Activated naive CD4-positive, alpha-beta T cell treated with anti-CD3 and anti-CD28 coated beads, Interleukin-2, amount 50 U/mL, for 72 hours (primary cell): ENCODE results near the gene PRR23E. TPM values are rescaled to one million over a fixed set of nuclear protein-coding genes. Genes with fewer than 3 reads are reported as not detected.

Experiments used
- ATAC-seq, 2 donors: fragments of 150-1000 bp; cut with Tn5 transposase; 2 replicates each; pipeline ENCODE4 v1.10.0; 2021; ENCODE audit warnings: mild to moderate bottlenecking in 2 of 2, moderate library complexity in 2 of 2
- DNase-seq, 2 donors: peaks; one replicate each; pipeline ENCODE4 v3.0.0; 2021 to 2022; ENCODE audit warnings: low spot score in 2 of 2
- H3K27ac Mint-ChIP-seq, 2 donors: one replicate each; pipeline ENCODE4 v1.8.0; 2022; ENCODE audit warnings: mild to moderate bottlenecking in 2 of 2, mixed read lengths in 2 of 2
- H3K36me3 Mint-ChIP-seq, 2 donors: one replicate each; pipeline ENCODE4 v1.8.0; 2022; ENCODE audit warnings: mixed read lengths in 2 of 2
- H3K9me3 Mint-ChIP-seq, 2 donors: one replicate each; pipeline ENCODE4 v1.8.0; 2022; ENCODE audit warnings: mixed read lengths in 2 of 2
- total RNA-seq, 2 donors: library from RNA; stranded (reverse); gene quantifications; one replicate each; pipeline ENCODE4 v1.2.3, GENCODE V29; 2022

Gene PRR23E
- total RNA-seq, 2 donors from 2014 or later: not detected

DNA sequence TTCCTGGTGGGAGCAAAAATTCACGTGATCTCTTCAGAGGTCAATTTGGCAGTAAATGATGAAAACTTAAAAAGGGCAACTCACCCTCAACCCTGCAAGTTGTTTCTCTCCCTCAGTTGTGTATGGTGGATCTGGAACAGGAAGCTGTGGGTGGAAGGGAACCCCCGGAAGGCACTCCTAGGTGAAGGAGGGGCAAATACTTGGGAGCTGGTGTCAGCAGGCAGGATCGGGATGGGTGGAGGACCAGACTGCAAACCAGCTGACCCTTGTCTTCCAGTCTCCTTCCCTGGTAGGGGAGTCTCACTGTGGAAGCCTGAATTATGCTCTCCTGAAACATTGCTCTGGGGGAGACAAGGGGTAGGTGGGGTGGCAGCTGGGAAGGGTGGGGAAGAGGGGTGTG lies 33.5 kb downstream of the PRR23E start:
- no peak for ATAC-seq
- Mint-ChIP-seq H3K36me3 (peaks cover 7 to 11% of the 10 kb centered on the region in 2 donors), H3K9me3 (peaks cover 13 to 16% of the 10 kb centered on the region in 2 donors), H3K27ac (peak overlapping the region in 1 of 2 donors; percentile 63)
- no peak for DNase-seq

DNA sequence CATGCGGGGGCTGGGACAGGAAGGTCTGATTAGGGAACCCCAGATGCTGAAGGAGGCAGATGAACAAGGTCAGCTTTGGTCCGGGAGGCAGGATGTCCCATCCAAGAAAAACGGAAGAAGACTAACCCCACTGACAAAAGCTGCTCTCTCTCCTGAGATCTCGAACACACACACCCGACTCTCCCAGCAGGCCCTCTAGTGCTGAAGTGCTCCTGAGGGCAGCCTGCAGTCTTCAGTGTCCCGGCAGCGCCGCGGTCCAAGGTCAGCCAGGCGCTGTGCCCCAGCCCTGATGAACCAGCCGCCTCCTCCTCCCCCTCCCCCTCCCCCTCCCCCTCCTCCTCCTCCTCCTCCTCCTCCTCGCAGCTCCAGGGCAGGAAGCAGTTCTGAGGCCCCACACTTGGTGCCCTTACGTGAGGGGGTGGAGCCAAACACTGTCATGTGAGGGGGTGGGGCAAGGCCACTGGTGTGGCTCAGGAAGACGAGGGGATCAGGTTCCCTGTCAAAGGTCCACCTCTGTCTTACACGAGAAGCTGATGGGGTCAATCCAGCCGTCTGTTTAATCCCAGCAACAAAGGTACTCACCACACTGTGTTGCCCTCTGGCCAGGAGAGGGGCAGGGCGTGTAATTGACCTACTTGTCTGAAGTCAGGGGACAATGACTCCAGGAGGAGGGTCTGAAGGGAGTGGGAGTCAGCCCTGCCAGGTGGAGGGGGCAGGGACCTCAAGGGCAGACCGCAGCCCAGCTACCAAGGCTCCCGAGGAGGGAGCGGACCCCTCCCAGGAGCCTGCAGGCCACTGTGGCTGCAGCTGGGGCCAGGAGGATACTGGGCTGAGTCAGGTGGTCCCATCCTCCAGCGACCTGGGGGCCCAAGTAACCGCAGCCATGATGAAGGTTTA lies 34.3 kb downstream of the PRR23E start:
- ATAC-seq (no peak), DNase-seq (no peak)
- Mint-ChIP-seq H3K27ac (no peak overlapping the region), H3K36me3 (peaks cover 7 to 11% of the 10 kb centered on the region in 2 donors), H3K9me3 (peaks cover 13 to 16% of the 10 kb centered on the region in 2 donors)

DNA sequence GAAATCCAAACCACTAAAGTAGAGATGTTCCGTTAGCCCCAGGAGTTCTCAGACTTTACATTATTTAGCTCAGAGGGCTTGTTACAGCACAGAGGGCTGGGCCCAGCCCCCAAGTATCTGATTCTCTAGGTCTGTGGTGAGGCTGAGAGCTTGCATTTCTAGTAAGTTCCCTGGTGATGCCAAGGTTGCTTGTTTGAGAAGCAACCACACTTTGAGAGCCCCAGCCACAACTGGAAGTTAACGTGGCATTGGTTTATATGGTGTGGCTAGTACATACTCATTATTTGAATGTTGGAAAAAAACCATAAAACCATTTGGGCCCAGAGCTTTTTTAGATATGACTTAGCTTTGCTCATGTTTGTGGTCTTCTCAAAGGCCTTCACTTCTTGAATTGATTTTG lies 35.9 kb downstream of the PRR23E start:
- Mint-ChIP-seq H3K27ac (no peak overlapping the region), H3K9me3 (peaks cover 12 to 15% of the 10 kb centered on the region in 2 donors), H3K36me3 (peaks cover 5 to 15% of the 10 kb centered on the region in 2 donors)
- DNase-seq (no peak), ATAC-seq (peak; percentile 43 to 71)

DNA sequence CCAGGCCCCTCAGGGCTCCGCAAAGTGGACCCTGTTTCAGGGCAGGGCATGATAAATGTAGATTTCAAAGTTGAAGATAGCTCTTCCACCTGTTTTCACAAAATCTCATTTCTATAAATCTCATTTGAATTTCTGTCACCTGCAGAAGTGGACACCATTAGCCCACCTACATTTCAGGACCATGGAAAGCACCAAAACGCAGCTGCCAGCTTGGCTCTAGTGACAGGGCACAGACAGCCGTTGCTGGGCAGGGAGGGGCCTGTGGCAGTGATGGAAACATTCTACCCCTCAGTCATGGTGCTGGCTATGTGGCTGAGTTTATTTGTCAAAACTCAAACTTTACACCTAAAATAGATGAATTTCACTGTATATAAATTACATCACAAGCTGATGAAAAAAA lies 40.4 kb downstream of the PRR23E start:
- DNase-seq (no peak), ATAC-seq (no peak)
- peaks cover 0 to 5% of the 10 kb centered on the region in 2 donors for H3K9me3 Mint-ChIP-seq
- H3K36me3 Mint-ChIP-seq: peaks cover 0 to 4% of the 10 kb centered on the region in 2 donors
- no peak overlapping the region for H3K27ac Mint-ChIP-seq

DNA sequence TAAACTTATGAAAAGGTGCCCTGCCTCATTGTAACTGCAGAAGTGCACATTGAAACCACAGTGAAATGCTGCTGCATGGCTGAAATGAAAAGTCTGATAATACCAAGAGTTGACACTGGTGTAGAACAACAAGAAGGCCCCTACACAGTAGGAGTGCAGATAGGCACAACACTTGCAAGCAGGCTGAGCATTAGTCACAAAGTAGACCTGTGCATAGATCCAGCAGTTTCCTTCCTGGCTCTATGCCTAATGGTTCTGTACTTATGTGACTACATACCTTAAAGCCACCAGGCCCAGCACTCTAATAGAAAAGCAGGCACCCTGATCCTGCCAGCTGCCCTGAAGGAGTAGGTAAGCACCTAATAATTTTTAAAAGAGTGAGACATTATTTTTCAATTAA lies 41.8 kb downstream of the PRR23E start:
- H3K9me3 Mint-ChIP-seq: peaks cover 0 to 5% of the 10 kb centered on the region in 2 donors
- no peak for DNase-seq
- H3K27ac Mint-ChIP-seq: no peak overlapping the region
- H3K36me3 Mint-ChIP-seq: peaks cover 0 to 4% of the 10 kb centered on the region in 2 donors
- ATAC-seq: no peak

DNA sequence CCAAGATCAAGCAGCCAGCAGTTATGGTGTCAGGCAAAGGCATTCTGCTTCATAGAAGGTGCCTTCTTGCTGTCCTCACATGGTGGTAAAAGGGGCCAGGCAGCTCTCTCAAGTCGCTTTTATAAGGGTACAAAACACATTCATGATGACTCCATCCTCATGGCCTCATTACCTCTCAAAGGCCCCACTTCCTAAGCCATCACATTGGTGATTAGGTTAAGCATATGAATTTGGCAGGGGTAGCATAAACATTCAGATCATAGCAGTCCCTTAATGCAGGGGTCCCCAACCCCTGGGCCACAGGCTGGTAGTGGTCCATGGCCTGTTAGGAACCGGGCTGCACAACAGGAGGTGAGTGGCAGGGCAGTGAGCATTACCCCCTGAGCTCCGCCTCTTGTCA lies 42.8 kb downstream of the PRR23E start:
- H3K9me3 Mint-ChIP-seq: peaks cover 0 to 5% of the 10 kb centered on the region in 2 donors

DNA sequence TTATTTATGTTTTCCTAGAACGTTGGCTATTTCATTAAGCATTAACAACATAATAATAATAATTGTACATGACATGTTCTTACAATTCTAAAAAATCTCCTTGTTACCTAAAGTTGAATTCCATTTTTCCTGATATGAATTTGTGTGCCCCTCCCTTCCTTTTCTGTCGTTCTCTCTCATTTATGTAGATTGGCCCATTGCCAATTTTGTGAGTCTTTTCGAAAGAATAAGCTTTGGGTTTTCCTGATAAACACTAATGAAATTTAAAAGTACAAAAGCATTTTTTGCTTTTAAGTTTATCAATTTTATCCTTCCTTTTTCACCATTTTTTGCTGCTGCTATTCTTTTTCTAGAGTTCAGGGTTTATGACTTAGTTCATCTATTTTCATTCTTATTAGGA lies 44.9 kb downstream of the PRR23E start:
- DNase-seq (no peak), ATAC-seq (no peak)
- Mint-ChIP-seq H3K36me3 (peaks cover 4 to 10% of the 10 kb centered on the region in 2 donors), H3K9me3 (peaks cover 6 to 9% of the 10 kb centered on the region in 2 donors), H3K27ac (no peak overlapping the region)

More for the DNA sequence above, 42.8 kb downstream of the PRR23E start:
- no peak for ATAC-seq
- DNase-seq: no peak
- Mint-ChIP-seq H3K27ac (no peak overlapping the region), H3K36me3 (peaks cover 0 to 4% of the 10 kb centered on the region in 2 donors)

DNA sequence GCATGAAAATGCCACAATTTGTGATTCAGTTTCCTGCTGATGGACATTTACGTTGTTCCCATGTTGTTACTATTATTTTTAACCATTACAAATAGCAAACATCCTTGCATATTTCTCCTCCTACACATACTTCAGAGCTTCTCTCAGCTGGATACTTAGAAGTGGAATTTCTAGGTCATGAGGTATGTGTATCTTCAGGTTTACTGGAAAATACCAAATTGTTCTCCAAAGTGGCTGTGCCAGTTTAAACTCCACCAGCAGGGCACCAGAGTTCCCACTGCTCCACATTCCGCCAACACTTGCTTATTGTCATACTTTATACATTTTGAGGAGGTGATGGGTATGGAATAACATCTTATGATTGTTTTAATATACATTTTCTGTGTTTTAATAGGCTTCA lies 45.7 kb downstream of the PRR23E start:
- H3K36me3 Mint-ChIP-seq: peaks cover under 1 to 10% of the 10 kb centered on the region in 2 donors
- H3K27ac Mint-ChIP-seq: no peak overlapping the region
- H3K9me3 Mint-ChIP-seq: peaks cover 6 to 9% of the 10 kb centered on the region in 2 donors
- ATAC-seq (no peak), DNase-seq (no peak)

DNA sequence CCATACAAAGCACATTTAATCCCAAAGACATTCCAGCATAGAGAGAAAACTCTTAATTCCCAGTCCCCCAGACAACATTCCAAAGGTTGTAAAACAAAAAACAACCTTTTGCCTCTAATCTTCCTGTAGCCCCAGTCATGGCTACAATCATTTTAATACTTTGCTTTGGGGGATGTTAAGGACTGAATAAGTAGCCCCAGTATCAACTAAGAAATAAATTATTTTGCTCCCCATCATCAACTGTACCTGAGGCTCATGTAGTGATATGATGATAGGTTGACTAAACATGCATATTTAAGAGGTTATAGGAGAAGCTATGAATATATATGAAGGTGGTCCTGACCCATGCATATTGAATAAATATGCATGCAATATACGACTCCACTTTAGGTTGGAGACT lies 54.4 kb downstream of the PRR23E start:
- H3K9me3 Mint-ChIP-seq: peaks cover 38 to 39% of the 10 kb centered on the region in 2 donors
- H3K36me3 Mint-ChIP-seq: peaks cover 18 to 28% of the 10 kb centered on the region in 2 donors

More for the DNA sequence above, 54.4 kb downstream of the PRR23E start:
- no peak for DNase-seq
- no peak overlapping the region for H3K27ac Mint-ChIP-seq
- no peak for ATAC-seq

Other genes with a start within 250 kb of the PRR23E start
- gene PLXNA1, start 210.0 kb upstream of the PRR23E start, total RNA-seq: 1 to 10 TPM; 2.1 to 7.6 TPM
- gene PRR20G, start 94.9 kb downstream of the PRR23E start, total RNA-seq: not detected